H1 (cell line): ENCODE data around the gene GPALPP1. TPM values are rescaled to one million over a fixed set of nuclear protein-coding genes. Genes with fewer than 3 reads are reported as not detected.

Source experiments
- ATF3 ChIP-seq: IDR thresholded peaks from 2 replicates; pipeline ENCODE4 v1.6.1; 2011; ENCODE audit warnings: low read depth, mild to moderate bottlenecking, low read length; ENCODE audit not compliant: insufficient read depth
- CBX8 ChIP-seq: fragments of 300-800, 300-1000 bp; sonication (generic); IDR thresholded peaks from 2 replicates; pipeline ENCODE4 v1.7.1; 2016; ENCODE audit warnings: low read depth, low read length, borderline replicate concordance
- HDAC2 ChIP-seq, 2 experiments: fragments of 300-600 bp in 1 of 2; sonication (generic) in 1 of 2; IDR thresholded peaks; 2 replicates each; pipeline ENCODE4 v1.6.1; 2011 to 2012; ENCODE audit warnings: low read depth in 2 of 2, low read length in 2 of 2, mild to moderate bottlenecking in 2 of 2, moderate library complexity in 2 of 2, borderline replicate concordance in 1 of 2, inconsistent platforms in 1 of 2
- KDM5A ChIP-seq: fragments of 200-600 bp; IDR thresholded peaks from 2 replicates; pipeline ENCODE4 v1.7.1; 2012; ENCODE audit warnings: mild to moderate bottlenecking, low read length, inconsistent platforms, mixed read lengths
- RXRA ChIP-seq: IDR thresholded peaks from 2 replicates; pipeline ENCODE4 v1.6.1; 2011; ENCODE audit warnings: low read depth, mild to moderate bottlenecking, low read length, moderate library complexity; ENCODE audit not compliant: insufficient read depth
- SIN3A ChIP-seq, 2 experiments: IDR thresholded peaks in 1 of 2; conservative IDR thresholded peaks in 1 of 2; 2 replicates each; pipeline ENCODE4 v1.6.1; 2011 to 2012; ENCODE audit warnings: low read length in 2 of 2, improper control_type of control experiment in 1 of 2, low read depth in 1 of 2, mild to moderate bottlenecking in 1 of 2
- TAF7 ChIP-seq: optimal IDR thresholded peaks from 2 replicates; pipeline ENCODE3; 2011; ENCODE audit warnings: low read depth, mild to moderate bottlenecking, inconsistent platforms, low read length, moderate library complexity, borderline replicate concordance
- ZNF274 ChIP-seq: IDR thresholded peaks from 2 replicates; pipeline ENCODE4 v1.7.0; 2012; ENCODE audit warnings: low read length, borderline replicate concordance; ENCODE audit errors: extremely low read depth
- polyA plus RNA-seq, 7 experiments: library from polyadenylated mRNA; depleted of rRNA in 3 of 7; stranded (reverse) in 5 of 7; unstranded in 2 of 7; fragments of >200 nt in 5 of 7; fragments of 200-250 nt in 2 of 7; gene quantifications; 1 replicate in 5 of 7; 2 replicates in 1 of 7; 4 replicates in 1 of 7; pipeline versions ENCODE4 v1.2.1 to v1.2.3, GENCODE V29; 2011 to 2013; ENCODE audit warnings: missing spikeins in 2 of 7, mixed read lengths in 2 of 7
- total RNA-seq: library from RNA; stranded (reverse); fragmentation: NEBNext Ultra II Directional; extraction: Animal tissue kit (Norgen Biotek cat#: 25700); gene quantifications from 2 replicates; pipeline ENCODE4 v1.2.1, GENCODE V29; 2021

Gene GPALPP1
- total and polyA plus RNA-seq, 2 of the 8 experiments (the other 6 are each of a cell fraction or from before 2014, with no cell fraction given) = 8.5 to 26.1 TPM

DNA sequence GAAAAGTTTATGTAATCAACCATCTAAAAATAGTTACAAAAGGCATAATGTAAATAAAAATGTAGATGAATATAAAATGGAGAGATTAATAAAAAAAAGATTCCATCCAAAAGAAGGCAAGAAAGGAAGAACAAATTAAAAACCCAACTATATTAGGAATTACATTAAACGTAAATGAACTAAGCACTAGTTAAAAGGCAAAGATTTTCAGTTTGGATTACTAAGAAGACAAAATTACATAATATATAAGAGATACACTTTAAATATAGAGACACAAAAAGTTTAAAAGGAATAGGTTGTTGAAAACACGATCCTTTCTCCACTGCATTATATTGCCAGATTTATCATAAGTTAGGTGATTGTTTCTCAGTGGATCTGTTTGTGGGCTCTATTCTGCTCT is 27.3 kb upstream of the GPALPP1 start (continued):
- no peak for TF ChIP-seq ATF3
- no peak for TF ChIP-seq KDM5A
- TF ChIP-seq ZNF274 = no peak
- TF ChIP-seq CBX8 = no peak
- TF ChIP-seq HDAC2 (IDR thresholded peaks at IDR 0.05; ENCODE audit: borderline replicate concordance in 1 of 2, low read depth in 2 of 2, low read length in 2 of 2) = no peak
- TF ChIP-seq TAF7 = no peak
- TF ChIP-seq RXRA = no peak
- no peak for TF ChIP-seq SIN3A (conservative IDR thresholded peaks at IDR 0.05 in 1 of 2, IDR thresholded peaks at IDR 0.05 in 1 of 2; ENCODE audit: low read depth in 1 of 2, low read length in 2 of 2)
